ENCODE data around the gene HIVEP3. TPM values are rescaled to one million over a fixed set of nuclear protein-coding genes. Genes with fewer than 3 reads are reported as not detected.

HIVEP3 gene
- total RNA-seq, 2 donors from 2014 or later: 0.13 to 0.99 TPM

- no peaks in the 10 kb centered on the region for H3K36me3 Mint-ChIP-seq (ENCODE audit: low read depth)
- H3K27me3 Mint-ChIP-seq (ENCODE audit: insufficient read depth): peaks cover 9% of the 10 kb centered on the region
- no peak for DNase-seq
- no peak for TF ChIP-seq CTCF (conservative IDR thresholded peaks at IDR 0.05)
- Histone ChIP-seq H3K27me3 (ENCODE audit: control insufficient read depth, insufficient read depth, low read length, poor library complexity, severe bottlenecking) (peaks cover 5% of the 10 kb centered on the region), H3K27ac (ENCODE audit: low read depth, low read length) (no peak overlapping the region), H3K4me1 (ENCODE audit: control insufficient read depth, insufficient read depth, low read length) (no peaks in the 10 kb centered on the region), H3K4me3 (ENCODE audit: low read length) (no peak overlapping the region), H3K9ac (ENCODE audit: extremely low read depth, low read length, poor library complexity, severe bottlenecking) (no peak overlapping the region), H3K9me3 (ENCODE audit: control insufficient read depth, low read length) (no peaks in the 10 kb centered on the region), H3K36me3 (ENCODE audit: control insufficient read depth, insufficient read depth, low read length) (no peaks in the 10 kb centered on the region)
- no peaks in the 10 kb centered on the region for H3K9me3 Mint-ChIP-seq
- H3K27ac Mint-ChIP-seq: no peak overlapping the region
- peaks cover 12% of the 10 kb centered on the region for H3K4me1 Mint-ChIP-seq
- no peak overlapping the region for H3K4me3 Mint-ChIP-seq
- WGBS, 2 experiments (ENCODE audit: insufficient coverage in 1 of 2, insufficient read length in 1 of 2): 83 to 89% methylated on average over 1 to 2 of the region's 3 CpGs
Observed at GRCh38 chr1:41846625-41847405, 71.9 kb downstream of the HIVEP3 start.

GRCh38 chr1:41844781-41845272, 73.9 kb downstream of the HIVEP3 start:
- H3K27ac Mint-ChIP-seq: no peak overlapping the region
- H3K4me1 Mint-ChIP-seq: peaks cover 12% of the 10 kb centered on the region
- Histone ChIP-seq H3K4me3 (ENCODE audit: low read length) (no peak overlapping the region), H3K27me3 (ENCODE audit: control insufficient read depth, insufficient read depth, low read length, poor library complexity, severe bottlenecking) (peaks cover 5% of the 10 kb centered on the region), H3K9me3 (ENCODE audit: control insufficient read depth, low read length) (no peaks in the 10 kb centered on the region), H3K9ac (ENCODE audit: extremely low read depth, low read length, poor library complexity, severe bottlenecking) (no peak overlapping the region), H3K36me3 (ENCODE audit: control insufficient read depth, insufficient read depth, low read length) (no peaks in the 10 kb centered on the region), H3K27ac (ENCODE audit: low read depth, low read length) (no peak overlapping the region), H3K4me1 (ENCODE audit: control insufficient read depth, insufficient read depth, low read length) (no peaks in the 10 kb centered on the region)
- no peaks in the 10 kb centered on the region for H3K36me3 Mint-ChIP-seq (ENCODE audit: low read depth)
- WGBS, 2 experiments (ENCODE audit: insufficient coverage in 1 of 2, insufficient read length in 1 of 2): 84 to 100% methylated on average over 1 to 2 of the region's 2 CpGs
- TF ChIP-seq CTCF (conservative IDR thresholded peaks at IDR 0.05): no peak
- H3K4me3 Mint-ChIP-seq: no peak overlapping the region
- H3K27me3 Mint-ChIP-seq (ENCODE audit: insufficient read depth): peaks cover 3% of the 10 kb centered on the region
- H3K9me3 Mint-ChIP-seq: no peaks in the 10 kb centered on the region
- DNase-seq: no peak

- DNase-seq: no peak
- H3K27me3 ChIP-seq (ENCODE audit: control insufficient read depth, insufficient read depth, low read length, poor library complexity, severe bottlenecking): peaks cover 5% of the 10 kb centered on the region
- H3K4me3 ChIP-seq (ENCODE audit: low read length): no peak overlapping the region
- H3K27ac Mint-ChIP-seq: no peak overlapping the region
- H3K4me1 Mint-ChIP-seq: peaks cover 12% of the 10 kb centered on the region
- H3K27me3 Mint-ChIP-seq (ENCODE audit: insufficient read depth): peaks cover 3% of the 10 kb centered on the region
- H3K4me3 Mint-ChIP-seq: no peak overlapping the region
- H3K4me1 ChIP-seq (ENCODE audit: control insufficient read depth, insufficient read depth, low read length): no peaks in the 10 kb centered on the region
- no peak for TF ChIP-seq CTCF (conservative IDR thresholded peaks at IDR 0.05)
- H3K36me3 Mint-ChIP-seq (ENCODE audit: low read depth): no peaks in the 10 kb centered on the region
- no peaks in the 10 kb centered on the region for H3K36me3 ChIP-seq (ENCODE audit: control insufficient read depth, insufficient read depth, low read length)
- H3K27ac ChIP-seq (ENCODE audit: low read depth, low read length): no peak overlapping the region
- no peak overlapping the region for H3K9ac ChIP-seq (ENCODE audit: extremely low read depth, low read length, poor library complexity, severe bottlenecking)
- no peaks in the 10 kb centered on the region for H3K9me3 Mint-ChIP-seq
- H3K9me3 ChIP-seq (ENCODE audit: control insufficient read depth, low read length): no peaks in the 10 kb centered on the region
- WGBS, 2 experiments (ENCODE audit: insufficient coverage in 1 of 2, insufficient read length in 1 of 2): 84 to 85% methylated on average over 8 of the region's 8 CpGs
Observed at GRCh38 chr1:41844255-41844654, 74.5 kb downstream of the HIVEP3 start.
